ENCODE results near the gene GRAMD2B. TPM values are rescaled to one million over a fixed set of nuclear protein-coding genes. Genes with fewer than 3 reads are reported as not detected.
"Not testable (repeated sequence)": the region's sequence is repeated elsewhere in the genome, so short reads cannot be mapped to it uniquely, and the experiment has no call there.

Gene GRAMD2B
- polyA plus RNA-seq: 54.2 TPM
- long read RNA-seq, donor 1: 0 reads
- long read RNA-seq, donor 2, partial matches to known transcripts: 0 of 6 reads
- long read RNA-seq, donor 2, other reads (novel, unspliced or antisense): 6 of 6 reads
- long read RNA-seq, donor 3, partial matches to known transcripts: 7 of 17 reads
- long read RNA-seq, donor 3, other reads (novel, unspliced or antisense): 7 of 17 reads
- long read RNA-seq, donor 4: 0 reads
- long read RNA-seq, donor 5: 0 reads
- long read RNA-seq, donor 6, partial matches to known transcripts: 0 of 1 reads
- long read RNA-seq, donor 6, other reads (novel, unspliced or antisense): 0 of 1 reads
- long read RNA-seq, donor 7: 0 reads
- long read RNA-seq, donor 8: 0 reads
- long read RNA-seq, donor 9: 0 reads
- long read RNA-seq, donor 10, partial matches to known transcripts: 0 of 8 reads
- long read RNA-seq, donor 10, other reads (novel, unspliced or antisense): 7 of 8 reads
- long read RNA-seq, donor 11, partial matches to known transcripts: 0 of 2 reads
- long read RNA-seq, donor 11, other reads (novel, unspliced or antisense): 0 of 2 reads

DNA sequence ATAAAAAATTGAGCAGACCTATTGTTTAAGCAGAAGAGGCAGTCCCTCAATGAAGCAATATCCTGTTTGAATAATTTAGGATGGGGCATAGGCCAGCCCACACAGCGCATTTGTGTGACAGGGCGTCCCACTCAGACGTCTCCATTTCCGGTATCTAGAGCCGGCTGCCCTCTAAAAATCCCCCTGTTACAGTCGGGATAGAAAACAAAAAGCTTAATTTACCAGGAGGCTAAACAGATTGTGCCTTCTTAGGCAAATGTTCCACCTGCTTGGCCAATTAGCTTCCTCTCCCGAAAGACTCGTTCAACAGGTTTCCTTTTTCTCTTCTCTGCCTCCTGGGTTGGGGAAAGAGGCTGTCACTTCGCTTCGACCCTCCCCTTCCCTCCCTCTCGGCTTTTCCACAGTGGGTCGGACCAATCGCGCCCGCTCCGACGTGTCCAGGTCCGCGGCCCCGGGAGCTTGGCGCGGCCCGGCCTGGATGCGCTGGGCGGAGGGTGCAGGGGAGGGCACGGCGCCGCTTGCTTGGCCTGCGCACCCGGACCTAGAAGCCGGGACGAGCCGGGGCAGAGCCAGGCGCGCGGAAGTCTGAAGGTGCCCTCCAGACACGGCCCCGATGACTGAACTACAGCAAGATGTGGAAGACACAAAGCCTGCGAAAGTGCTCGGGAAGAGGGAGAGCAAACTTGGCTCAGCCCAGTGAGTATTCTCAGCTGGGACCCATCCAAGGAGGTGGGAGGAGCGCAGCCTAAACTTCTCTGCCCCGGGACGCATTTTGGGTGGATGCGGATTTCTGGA lies at the start of gene GRAMD2B:
Gene GRAMD2B (plus strand): TSS at position 416 of the 795 bp plus-strand sequence. CDS start 198 bp downstream, at position 614.
- peak; percentile 80 to 90 for DNase-seq
- WGBS (ENCODE audit: insufficient coverage, low lambda C conversion rate): 0% methylated on average over 1 of the region's 44 CpGs
- Histone ChIP-seq H3K9me3 (ENCODE audit: control insufficient read depth, low read depth, low read length) (no peaks in the 10 kb centered on the region), H3K36me3 (ENCODE audit: control insufficient read depth, insufficient read depth, low read length) (no peaks in the 10 kb centered on the region), H3K4me1 (ENCODE audit: control insufficient read depth, insufficient read depth, low read length) (no peaks in the 10 kb centered on the region), H3K27ac (ENCODE audit: low read length) (peak within 1 kb of the TSS; percentile 75), H3K4me3 (ENCODE audit: low read length) (peak within 1 kb of the TSS; percentile 63), H3K27me3 (ENCODE audit: control insufficient read depth, insufficient read depth, low read length) (no peaks in the 10 kb centered on the region)

DNA sequence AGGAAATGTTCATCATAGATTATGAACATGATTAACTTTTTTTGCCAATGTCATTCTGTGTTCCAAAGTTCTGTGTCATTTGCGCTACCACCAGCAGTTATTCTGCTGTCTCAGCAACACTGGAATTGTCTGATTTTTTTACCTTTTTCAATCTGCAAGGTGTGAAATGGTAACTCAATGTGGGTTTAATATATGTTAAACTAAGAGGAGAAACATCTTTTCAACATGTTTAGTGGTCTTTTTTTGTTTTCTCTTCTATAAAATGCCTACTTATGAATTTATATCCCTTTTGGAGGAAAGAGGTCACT lies 49.1 kb upstream of the GRAMD2B start:
- DNase-seq: no peak
- Histone ChIP-seq H3K9me3 (ENCODE audit: control insufficient read depth, low read depth, low read length) (no peaks in the 10 kb centered on the region), H3K27me3 (ENCODE audit: control insufficient read depth, insufficient read depth, low read length) (no peaks in the 10 kb centered on the region), H3K27ac (ENCODE audit: low read length) (peak overlapping the region; percentile 74), H3K36me3 (ENCODE audit: control insufficient read depth, insufficient read depth, low read length) (peaks cover 2% of the 10 kb centered on the region), H3K4me3 (ENCODE audit: low read length) (peak overlapping the region; percentile 35), H3K4me1 (ENCODE audit: control insufficient read depth, insufficient read depth, low read length) (peaks cover 24% of the 10 kb centered on the region)
- 20% methylated on average over 1 of the region's 1 CpG for WGBS (ENCODE audit: insufficient coverage, low lambda C conversion rate)

DNA sequence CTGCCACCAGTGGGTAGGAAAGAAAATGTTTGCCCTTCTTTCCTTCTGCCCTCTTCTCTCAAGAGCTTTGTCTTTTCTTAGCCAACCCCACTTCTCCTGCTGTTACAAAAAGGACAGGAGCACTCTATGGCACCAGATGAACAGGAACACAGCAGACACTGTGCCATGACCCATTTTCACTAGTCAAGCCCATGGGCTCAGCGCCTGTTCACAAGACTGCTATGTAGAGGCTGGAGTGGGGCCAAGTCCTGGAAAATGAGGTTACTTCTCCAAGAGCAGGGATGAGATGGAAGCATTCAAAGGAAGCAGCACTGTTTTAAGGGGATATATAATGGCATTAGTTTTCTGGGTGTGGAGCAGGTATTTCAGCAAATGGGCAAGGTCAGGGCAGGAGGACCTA lies 46.8 kb upstream of the GRAMD2B start:
- WGBS (ENCODE audit: insufficient coverage, low lambda C conversion rate): no CpG with 5 or more reads among the region's 1 CpG
- Histone ChIP-seq H3K27me3 (ENCODE audit: control insufficient read depth, insufficient read depth, low read length) (no peaks in the 10 kb centered on the region), H3K4me3 (ENCODE audit: low read length) (no peak overlapping the region), H3K36me3 (ENCODE audit: control insufficient read depth, insufficient read depth, low read length) (peaks cover 2% of the 10 kb centered on the region), H3K4me1 (ENCODE audit: control insufficient read depth, insufficient read depth, low read length) (peaks cover 7% of the 10 kb centered on the region), H3K9me3 (ENCODE audit: control insufficient read depth, low read depth, low read length) (peaks cover 9% of the 10 kb centered on the region), H3K27ac (ENCODE audit: low read length) (no peak overlapping the region)
- DNase-seq: no peak

GRCh38 chr5:126377424-126377823 lies 45.8 kb upstream of the GRAMD2B start:
- peaks cover 9% of the 10 kb centered on the region for H3K9me3 ChIP-seq (ENCODE audit: control insufficient read depth, low read depth, low read length)
- no peak for DNase-seq
- no peak overlapping the region for H3K4me3 ChIP-seq (ENCODE audit: low read length)
- H3K27me3 ChIP-seq (ENCODE audit: control insufficient read depth, insufficient read depth, low read length): no peaks in the 10 kb centered on the region
- H3K36me3 ChIP-seq (ENCODE audit: control insufficient read depth, insufficient read depth, low read length): peaks cover 2% of the 10 kb centered on the region
- H3K27ac ChIP-seq (ENCODE audit: low read length): no peak overlapping the region
- peaks cover 7% of the 10 kb centered on the region for H3K4me1 ChIP-seq (ENCODE audit: control insufficient read depth, insufficient read depth, low read length)
- WGBS (ENCODE audit: insufficient coverage, low lambda C conversion rate): no CpG with 5 or more reads among the region's 2 CpGs

GRCh38 chr5:126380316-126380715 lies 42.9 kb upstream of the GRAMD2B start:
- H3K27me3 ChIP-seq (ENCODE audit: control insufficient read depth, insufficient read depth, low read length): not testable (repeated sequence)

GRCh38 chr5:126383246-126383645 lies 40.0 kb upstream of the GRAMD2B start:
- no peak for DNase-seq

More at GRCh38 chr5:126380316-126380715, 42.9 kb upstream of the GRAMD2B start:
- not testable (repeated sequence) for DNase-seq; H3K4me1 ChIP-seq (ENCODE audit: control insufficient read depth, insufficient read depth, low read length); H3K9me3 ChIP-seq (ENCODE audit: control insufficient read depth, low read depth, low read length); H3K36me3 ChIP-seq (ENCODE audit: control insufficient read depth, insufficient read depth, low read length); H3K4me3 ChIP-seq (ENCODE audit: low read length); H3K27ac ChIP-seq (ENCODE audit: low read length)
- 92% methylated on average over 1 of the region's 2 CpGs for WGBS (ENCODE audit: insufficient coverage, low lambda C conversion rate)

DNA sequence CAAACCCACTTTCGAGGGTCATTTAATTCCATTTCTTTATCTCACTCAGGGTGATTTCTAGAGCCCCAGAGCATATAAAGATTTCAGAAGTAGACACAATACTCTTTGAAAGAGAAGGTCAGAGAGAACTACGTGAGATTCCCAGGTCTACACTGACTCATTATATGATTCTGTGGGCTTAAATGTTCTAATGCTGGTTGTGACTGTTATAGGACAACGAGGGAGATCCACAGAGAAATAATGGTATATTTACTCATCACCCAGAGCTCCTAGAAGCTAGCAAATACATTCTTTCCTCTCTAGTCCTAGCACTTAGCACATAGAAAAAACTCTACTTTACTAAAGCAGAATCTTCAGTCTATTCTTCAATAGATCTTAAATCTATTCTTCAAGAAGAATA lies 39.4 kb upstream of the GRAMD2B start:
- H3K27me3 ChIP-seq (ENCODE audit: control insufficient read depth, insufficient read depth, low read length): no peaks in the 10 kb centered on the region
- H3K36me3 ChIP-seq (ENCODE audit: control insufficient read depth, insufficient read depth, low read length): no peaks in the 10 kb centered on the region
- WGBS (ENCODE audit: insufficient coverage, low lambda C conversion rate): 88% methylated on average over 2 of the region's 3 CpGs
- no peak overlapping the region for H3K27ac ChIP-seq (ENCODE audit: low read length)
- no peaks in the 10 kb centered on the region for H3K4me1 ChIP-seq (ENCODE audit: control insufficient read depth, insufficient read depth, low read length)
- peaks cover 9% of the 10 kb centered on the region for H3K9me3 ChIP-seq (ENCODE audit: control insufficient read depth, low read depth, low read length)
- DNase-seq: no peak
- no peak overlapping the region for H3K4me3 ChIP-seq (ENCODE audit: low read length)

More at GRCh38 chr5:126383246-126383645, 40.0 kb upstream of the GRAMD2B start:
- no peaks in the 10 kb centered on the region for H3K27me3 ChIP-seq (ENCODE audit: control insufficient read depth, insufficient read depth, low read length)
- H3K9me3 ChIP-seq (ENCODE audit: control insufficient read depth, low read depth, low read length): peaks cover 9% of the 10 kb centered on the region
- H3K27ac ChIP-seq (ENCODE audit: low read length): no peak overlapping the region
- H3K4me1 ChIP-seq (ENCODE audit: control insufficient read depth, insufficient read depth, low read length): no peaks in the 10 kb centered on the region
- H3K4me3 ChIP-seq (ENCODE audit: low read length): no peak overlapping the region
- peaks cover 2% of the 10 kb centered on the region for H3K36me3 ChIP-seq (ENCODE audit: control insufficient read depth, insufficient read depth, low read length)

GRCh38 chr5:126384985-126385384 lies 38.2 kb upstream of the GRAMD2B start:
- no peak for DNase-seq
- Histone ChIP-seq H3K27me3 (ENCODE audit: control insufficient read depth, insufficient read depth, low read length) (no peaks in the 10 kb centered on the region), H3K4me3 (ENCODE audit: low read length) (no peak overlapping the region), H3K4me1 (ENCODE audit: control insufficient read depth, insufficient read depth, low read length) (peaks cover 4% of the 10 kb centered on the region), H3K36me3 (ENCODE audit: control insufficient read depth, insufficient read depth, low read length) (no peaks in the 10 kb centered on the region), H3K27ac (ENCODE audit: low read length) (no peak overlapping the region), H3K9me3 (ENCODE audit: control insufficient read depth, low read depth, low read length) (peaks cover 9% of the 10 kb centered on the region)
- 60% methylated on average over 1 of the region's 3 CpGs for WGBS (ENCODE audit: insufficient coverage, low lambda C conversion rate)

DNA sequence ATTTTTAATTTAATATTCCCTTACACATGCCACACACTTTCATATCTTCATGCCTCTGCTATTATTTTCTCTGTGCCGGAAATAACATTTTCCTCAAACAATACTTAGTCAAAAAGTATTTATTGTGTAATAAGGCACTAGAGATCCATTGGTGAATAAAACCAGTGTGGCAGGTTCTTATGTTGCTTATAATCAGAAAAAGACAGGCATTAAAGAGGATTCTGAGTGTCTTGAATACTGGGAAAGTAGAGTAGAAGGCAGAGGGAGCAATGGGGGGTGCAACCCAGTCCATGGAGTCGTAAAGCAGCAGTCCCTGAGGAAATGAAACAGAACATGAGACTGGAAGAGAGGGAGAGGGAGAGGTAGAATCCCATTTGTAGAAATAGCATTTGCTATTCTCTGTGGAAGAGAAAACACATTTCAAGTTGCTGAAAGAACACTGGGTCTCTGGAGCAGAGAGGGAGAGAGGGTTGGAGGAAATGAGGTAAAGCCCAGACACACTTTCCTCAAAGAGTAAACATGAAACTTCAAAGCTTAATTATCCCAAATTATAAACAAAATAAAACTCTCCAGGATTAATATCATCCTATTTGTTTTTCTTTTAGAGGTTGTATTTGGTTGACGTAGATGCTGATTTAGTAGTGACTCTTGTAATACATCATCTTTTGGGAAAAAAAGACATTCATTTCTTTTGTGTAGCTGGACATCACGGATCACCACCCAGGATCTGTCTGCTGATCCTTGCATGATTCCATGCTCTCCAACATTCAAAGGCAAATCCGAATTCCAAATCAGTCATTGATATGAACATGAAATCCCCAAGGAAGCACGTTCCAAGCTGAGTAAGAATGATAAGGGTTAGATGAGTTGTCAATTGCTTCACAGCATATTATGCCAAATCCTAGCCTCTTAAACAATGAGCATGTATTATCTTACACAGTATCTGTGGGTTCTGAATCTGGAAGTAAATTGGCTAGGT lies 37.4 kb upstream of the GRAMD2B start:
- no peak for DNase-seq
- peaks cover 4% of the 10 kb centered on the region for H3K9me3 ChIP-seq (ENCODE audit: control insufficient read depth, low read depth, low read length)
- 100% methylated on average over 2 of the region's 6 CpGs for WGBS (ENCODE audit: insufficient coverage, low lambda C conversion rate)
- H3K27ac ChIP-seq (ENCODE audit: low read length): no peak overlapping the region
- H3K4me3 ChIP-seq (ENCODE audit: low read length): no peak overlapping the region
- H3K36me3 ChIP-seq (ENCODE audit: control insufficient read depth, insufficient read depth, low read length): no peaks in the 10 kb centered on the region
- peaks cover 10% of the 10 kb centered on the region for H3K4me1 ChIP-seq (ENCODE audit: control insufficient read depth, insufficient read depth, low read length)
- no peaks in the 10 kb centered on the region for H3K27me3 ChIP-seq (ENCODE audit: control insufficient read depth, insufficient read depth, low read length)

GRCh38 chr5:126389179-126389578 lies 34.0 kb upstream of the GRAMD2B start:
- Histone ChIP-seq H3K27ac (ENCODE audit: low read length) (no peak overlapping the region), H3K36me3 (ENCODE audit: control insufficient read depth, insufficient read depth, low read length) (peaks cover 3% of the 10 kb centered on the region), H3K4me3 (ENCODE audit: low read length) (no peak overlapping the region), H3K27me3 (ENCODE audit: control insufficient read depth, insufficient read depth, low read length) (no peaks in the 10 kb centered on the region), H3K4me1 (ENCODE audit: control insufficient read depth, insufficient read depth, low read length) (peaks cover 16% of the 10 kb centered on the region), H3K9me3 (ENCODE audit: control insufficient read depth, low read depth, low read length) (no peaks in the 10 kb centered on the region)
- DNase-seq: peak in 1 of 2 donors; percentile 48
- 40% methylated on average over 2 of the region's 3 CpGs for WGBS (ENCODE audit: insufficient coverage, low lambda C conversion rate)

All from large intestine (tissue), 12 donors.